Transverse colon (tissue), 4 donors: ENCODE results near the gene AZU1. TPM values are rescaled to one million over a fixed set of nuclear protein-coding genes. Genes with fewer than 3 reads are reported as not detected.
A peak's percentile ranks its signal among the peaks of the same experiment; 100 is the strongest.

Source experiments
- DNase-seq: peaks from one replicate; pipeline ENCODE4 v3.0.0-alpha.2; 2019
- H3K27ac ChIP-seq, 4 donors: fragments of 200-600 bp; sonication (generic); 2 replicates each; pipeline ENCODE4 v1.5.1; 2016 to 2018; ENCODE audit warnings: inconsistent platforms in 4 of 4
- H3K27me3 ChIP-seq: fragments of 200-600 bp; sonication (generic); 2 replicates; pipeline ENCODE4 v1.5.1; 2017; ENCODE audit warnings: inconsistent platforms
- H3K36me3 ChIP-seq, 4 donors: fragments of 200-600 bp; sonication (generic); 2 replicates each; pipeline ENCODE4 v1.5.1; 2017 to 2019; ENCODE audit warnings: inconsistent platforms in 4 of 4
- H3K4me1 ChIP-seq, 4 donors: fragments of 200-600 bp; sonication (generic); 2 replicates each; pipeline ENCODE4 v1.5.1; 2017 to 2020; ENCODE audit warnings: inconsistent platforms in 4 of 4
- H3K4me3 ChIP-seq, 4 donors: fragments of 200-600 bp; sonication (generic); 1 replicate in 1 of 4; 2 replicates in 3 of 4; pipeline versions ENCODE4 v1.5.1 to v1.6.1; 2017 to 2019; ENCODE audit warnings: inconsistent platforms in 4 of 4
- H3K9me3 ChIP-seq, 2 donors: fragments of 200-600 bp; sonication (generic); 2 replicates each; pipeline ENCODE4 v1.5.1; 2017 to 2019; ENCODE audit warnings: inconsistent platforms in 2 of 2
- CTCF ChIP-seq, 5 experiments: fragments of 200-600 bp in 3 of 5; fragments of 450-650 bp in 2 of 5; sonication (generic) in 3 of 5; IDR thresholded peaks; 1 replicate in 2 of 5; 2 replicates in 3 of 5; pipeline ENCODE4 v1.5.1; 2016 to 2017; ENCODE audit warnings: antibody characterized with exemption in 5 of 5, inconsistent platforms in 3 of 5, mild to moderate bottlenecking in 2 of 5, moderate library complexity in 1 of 5
- EP300 ChIP-seq: sonication (generic); formaldehyde crosslinking; IDR thresholded peaks from one replicate; pipeline ENCODE4 v1.6.1; 2017; ENCODE audit warnings: antibody characterized with exemption, low read depth
- POLR2A ChIP-seq: fragments of 450-650 bp; IDR thresholded peaks from one replicate; pipeline ENCODE4 v1.6.1; 2016; ENCODE audit warnings: antibody characterized with exemption, mild to moderate bottlenecking, moderate library complexity
- POLR2AphosphoS5 ChIP-seq, 3 donors: sonication (generic); formaldehyde crosslinking; IDR thresholded peaks; one replicate each; pipeline ENCODE4 v1.6.1; 2016; ENCODE audit warnings: antibody characterized with exemption in 3 of 3
- WGBS, 2 donors: methylation state at CpG; one replicate each; pipeline ENCODE4 v1.1.5; 2018; ENCODE audit warnings: low coverage in 1 of 2; 5-methylcytosine and 5-hydroxymethylcytosine counted together
- in situ Hi-C, 4 donors: fragments of 200-750 bp; cut with MboI; loops; one replicate each; pipeline versions ENCODE4 v1.15.0 to v1.15.1; 2017; ENCODE audit warnings: low sequenced_read_pairs in 3 of 4, low pct_ligation_motif_present in 1 of 4, low pct_unique_long_range_greater_than_20kb in 1 of 4
- intact Hi-C: fragments of 100-400 bp; cut with DNase I; formaldehyde crosslinking; loops from one replicate; pipeline ENCODE4 v1.15.1; 2023; ENCODE audit warnings: low total_unique reads
- total RNA-seq, 4 donors: library from RNA; depleted of rRNA; stranded (reverse); fragments of >200 nt; gene quantifications; one replicate each; pipeline ENCODE4 v1.1.0, GENCODE V29; 2016

The AZU1 gene
- total RNA-seq, 4 donors from 2014 or later: not detected

- 93% methylated on average over 39 of the region's 39 CpGs; no CpG with 5 or more reads in 1 of the 2 donors for WGBS, 2 donors
- TF ChIP-seq EP300: no peak
- no peak for TF ChIP-seq POLR2AphosphoS5 (IDR thresholded peaks at IDR 0.05)
- no peak for TF ChIP-seq POLR2A
- no peak for TF ChIP-seq CTCF (IDR thresholded peaks at IDR 0.05)
- peak overlapping the region in 2 of 4 donors; percentile 66 to 89 for H3K27ac ChIP-seq
- in situ Hi-C loops: loop anchor here in 1 of 4 donors (25.0 kb wide), 1 partner anchor 119 kb away; the partner anchor contains the start of gene WDR18
- intact Hi-C loops: no loop called here
- DNase-seq: no peak
- H3K9me3 ChIP-seq: no peaks in the 10 kb centered on the region
- H3K27me3 ChIP-seq: no peaks in the 10 kb centered on the region
- H3K4me1 ChIP-seq: peaks cover 18 to 33% (median 25%) of the 10 kb centered on the region in 4 donors
- H3K36me3 ChIP-seq: peaks cover 0 to 5% (median 0%) of the 10 kb centered on the region in 4 donors
- no peak overlapping the region for H3K4me3 ChIP-seq
Observed at GRCh38 chr19:867855-868457, 40.3 kb downstream of the AZU1 start.

- Histone ChIP-seq H3K27ac (peak overlapping the region; percentile 66 to 89 (median 78)), H3K36me3 (peaks cover 0 to 5% (median 0%) of the 10 kb centered on the region in 4 donors), H3K4me1 (peaks cover 13 to 28% (median 21%) of the 10 kb centered on the region in 4 donors), H3K27me3 (no peaks in the 10 kb centered on the region), H3K4me3 (no peak overlapping the region), H3K9me3 (no peaks in the 10 kb centered on the region)
- 80 to 93% methylated on average over 1 to 34 of the region's 34 CpGs for WGBS, 2 donors
- in situ Hi-C loops (loop anchor here in 1 of 4 donors (25.0 kb wide), 1 partner anchor 119 kb away; the partner anchor contains the start of gene WDR18), intact Hi-C loops (no loop called here)
- no peak for DNase-seq
- TF ChIP-seq POLR2AphosphoS5 (IDR thresholded peaks at IDR 0.05) (no peak), EP300 (no peak), POLR2A (no peak), CTCF (IDR thresholded peaks at IDR 0.05) (no peak)
Observed at GRCh38 chr19:868458-869244, 41.0 kb downstream of the AZU1 start.

- H3K27ac ChIP-seq: peak overlapping the region; percentile 66 to 89 (median 78)
- 70% methylated on average over 29 of the region's 29 CpGs; no CpG with 5 or more reads in 1 of the 2 donors for WGBS, 2 donors
- TF ChIP-seq POLR2A (no peak), CTCF (IDR thresholded peaks at IDR 0.05) (no peak), POLR2AphosphoS5 (IDR thresholded peaks at IDR 0.05) (peak in 1 of 3 donors; percentile 9), EP300 (no peak)
- no peaks in the 10 kb centered on the region for H3K9me3 ChIP-seq
- intact Hi-C loops (no loop called here), in situ Hi-C loops (loop anchor here in 1 of 4 donors (25.0 kb wide), 1 partner anchor 118 kb away; the partner anchor contains the start of gene WDR18)
- DNase-seq: peak; percentile 65
- no peaks in the 10 kb centered on the region for H3K27me3 ChIP-seq
- peaks cover 12 to 25% (median 18%) of the 10 kb centered on the region in 4 donors for H3K4me1 ChIP-seq
- peaks cover 0 to 5% (median 0%) of the 10 kb centered on the region in 4 donors for H3K36me3 ChIP-seq
- H3K4me3 ChIP-seq: no peak overlapping the region
Observed at GRCh38 chr19:869245-870177, 41.9 kb downstream of the AZU1 start.
